Iris pigment epithelial cell (primary cell): Measurements from ENCODE around the gene WWOX.

Experiments used
- DNase-seq: peaks from one replicate; pipeline ENCODE4 v3.0.0-alpha.2; 2011; ENCODE audit warnings: low read depth

The WWOX gene

DNA sequence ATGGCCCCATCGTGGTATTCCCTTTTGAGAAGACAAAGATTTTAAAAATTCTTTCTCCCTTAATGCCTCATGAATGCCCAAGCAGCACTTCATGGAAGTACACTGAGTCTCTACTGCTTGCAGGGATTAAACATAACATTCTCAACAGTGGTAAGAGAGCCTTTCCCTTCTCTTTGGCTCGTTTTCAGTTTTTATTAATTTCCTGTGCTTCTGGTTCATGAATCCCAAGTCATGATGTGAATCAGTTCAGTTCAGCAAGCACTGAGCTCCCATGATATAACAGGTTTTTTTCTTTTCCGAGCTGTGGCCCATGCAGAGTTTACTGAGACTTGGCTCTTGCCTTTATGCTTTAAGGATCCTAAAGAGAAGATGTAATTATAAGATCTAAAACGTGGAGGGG, 175.3 kb downstream of the WWOX start:
- no peak for DNase-seq

DNA sequence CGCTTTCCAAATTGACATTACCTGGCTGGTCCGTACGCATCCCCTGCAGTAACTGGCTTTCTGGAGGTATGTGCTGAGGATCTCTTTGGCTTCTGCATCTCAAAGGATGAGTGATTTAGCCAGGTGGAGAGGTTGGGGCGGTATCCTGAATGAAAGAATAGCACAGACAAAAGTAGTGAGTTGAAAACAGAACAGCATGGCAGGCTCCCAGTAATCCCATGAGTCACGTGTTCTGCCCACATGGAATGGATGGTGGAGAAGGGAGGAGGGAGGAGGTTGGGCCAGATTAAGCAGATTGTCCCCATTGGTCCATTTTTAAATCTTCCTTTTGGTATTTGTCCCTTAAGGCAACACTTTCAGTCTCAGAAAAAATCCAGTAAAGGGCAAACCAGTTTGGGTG, 176.0 kb downstream of the WWOX start:
- no peak for DNase-seq

DNA sequence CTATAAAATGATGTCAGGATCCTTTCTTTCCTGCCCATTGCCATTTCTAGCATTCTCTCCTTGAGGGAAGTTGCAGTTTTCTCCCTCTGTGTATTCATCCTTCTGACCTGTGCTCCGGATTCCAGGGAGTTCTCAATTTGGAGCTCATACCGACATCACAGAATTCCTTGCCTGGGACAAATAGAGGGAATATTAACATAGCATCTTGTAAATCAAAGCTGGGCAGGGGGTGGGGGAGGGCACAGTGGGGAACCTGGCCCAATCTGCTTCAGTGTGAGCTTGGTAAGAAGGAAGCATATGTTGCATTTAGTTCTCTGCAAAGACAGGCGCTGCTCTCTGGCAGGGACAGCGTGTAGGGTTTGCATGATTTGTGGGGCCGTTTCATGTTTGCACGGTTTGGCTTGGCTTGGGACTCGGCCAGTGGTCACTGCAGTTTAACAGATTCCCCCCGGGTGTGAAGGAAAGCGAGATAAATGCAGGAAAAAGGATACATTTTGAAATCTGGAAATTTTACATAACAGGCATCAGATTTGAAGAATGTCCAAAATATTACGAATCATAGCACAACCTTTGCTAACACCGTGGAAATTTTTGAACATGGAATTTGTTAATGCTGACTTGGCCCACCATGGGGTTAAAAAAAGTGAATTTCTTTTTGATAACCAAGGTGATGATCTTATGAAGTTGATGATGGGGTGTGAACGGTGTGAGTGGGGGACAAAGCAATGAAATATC, 178.0 kb downstream of the WWOX start:
- DNase-seq: no peak

DNA sequence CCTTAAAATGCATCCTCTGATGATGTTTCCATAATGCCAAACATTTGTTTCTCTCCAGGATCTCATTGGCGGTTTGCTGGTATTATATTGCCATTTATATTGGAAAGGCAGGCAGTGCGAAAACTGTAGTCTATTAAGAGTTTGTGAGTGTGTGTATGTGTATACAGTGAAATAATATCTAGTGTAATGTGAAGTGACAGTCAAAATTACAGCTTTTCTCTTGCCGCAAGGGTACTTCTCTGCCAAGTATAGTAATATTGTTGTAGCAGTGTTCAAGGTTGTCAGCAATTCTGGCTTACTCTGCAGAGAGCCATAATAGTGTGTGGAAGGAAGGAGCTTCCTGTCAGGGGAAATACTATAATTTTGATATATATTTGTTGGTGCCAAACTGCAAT, 178.6 kb downstream of the WWOX start:
- DNase-seq: no peak

DNA sequence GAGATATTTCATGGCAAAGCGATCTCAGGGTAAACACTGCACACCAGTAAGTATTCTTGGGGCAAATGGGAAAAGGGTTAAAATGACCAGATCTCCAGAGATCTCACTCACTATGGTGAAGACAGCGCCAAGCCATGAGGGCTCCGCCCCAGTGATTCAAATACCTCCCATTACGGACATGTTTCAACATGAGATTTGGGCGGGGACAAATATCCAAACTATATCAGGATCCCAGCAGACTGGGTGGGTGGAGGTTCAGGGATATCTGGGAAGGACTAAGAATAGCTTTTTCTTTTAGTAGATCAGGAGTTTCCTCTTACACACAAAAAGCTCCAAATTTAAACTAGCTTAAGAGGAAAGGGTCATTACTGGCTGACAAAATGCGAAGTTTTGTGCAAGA, 181.7 kb downstream of the WWOX start:
- DNase-seq: no peak

DNA sequence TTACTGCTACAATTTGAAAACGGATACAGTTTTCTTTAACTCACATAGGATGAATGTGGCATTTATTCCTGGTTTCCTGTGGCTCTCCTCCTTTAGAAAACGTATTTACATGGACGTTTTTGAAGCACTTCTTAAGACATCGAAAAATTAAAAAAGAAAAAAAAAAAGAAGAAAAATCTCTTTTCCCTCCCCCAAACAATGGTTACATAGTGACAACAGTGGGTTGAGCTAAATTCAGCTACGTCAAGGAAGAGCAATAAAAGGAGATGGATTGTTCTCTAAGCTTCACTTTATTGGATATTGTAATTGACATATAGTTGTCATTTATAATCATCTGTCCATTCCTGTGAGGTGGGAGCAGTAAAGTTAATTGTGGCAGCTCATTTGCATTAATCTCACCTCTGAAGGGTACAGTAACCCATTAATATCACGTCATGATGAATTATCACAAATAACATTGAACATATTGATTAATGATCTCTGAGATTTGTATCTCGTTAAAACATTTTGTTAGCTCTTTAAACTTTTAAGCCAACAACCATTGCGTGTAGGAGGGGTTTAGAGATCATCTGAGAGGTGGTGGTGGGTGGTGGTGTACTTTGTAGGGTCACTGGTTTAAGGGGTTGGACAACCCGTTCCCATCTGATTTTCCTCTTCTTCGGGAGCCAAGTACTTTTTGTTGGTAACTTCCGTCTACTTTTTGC, 184.2 kb downstream of the WWOX start:
- DNase-seq: no peak

DNA sequence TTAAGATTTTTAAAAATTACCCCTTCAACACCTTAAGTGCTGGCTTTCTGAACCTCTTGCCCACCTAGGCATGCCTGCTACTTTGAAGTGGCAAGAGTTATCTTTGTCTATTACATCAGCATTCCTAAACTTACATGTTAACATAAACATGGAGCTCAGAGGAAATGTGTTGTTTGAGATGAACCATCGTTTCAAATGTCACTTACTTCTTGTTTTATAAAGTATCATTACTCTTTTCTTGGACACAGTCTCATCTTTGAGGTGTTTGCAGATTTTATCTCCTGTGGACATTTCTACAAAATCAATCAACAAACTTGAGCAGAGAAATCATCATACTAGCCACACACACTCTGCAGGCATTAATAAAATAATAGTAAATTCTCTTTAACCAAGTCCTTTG, 184.9 kb downstream of the WWOX start:
- DNase-seq: no peak

DNA sequence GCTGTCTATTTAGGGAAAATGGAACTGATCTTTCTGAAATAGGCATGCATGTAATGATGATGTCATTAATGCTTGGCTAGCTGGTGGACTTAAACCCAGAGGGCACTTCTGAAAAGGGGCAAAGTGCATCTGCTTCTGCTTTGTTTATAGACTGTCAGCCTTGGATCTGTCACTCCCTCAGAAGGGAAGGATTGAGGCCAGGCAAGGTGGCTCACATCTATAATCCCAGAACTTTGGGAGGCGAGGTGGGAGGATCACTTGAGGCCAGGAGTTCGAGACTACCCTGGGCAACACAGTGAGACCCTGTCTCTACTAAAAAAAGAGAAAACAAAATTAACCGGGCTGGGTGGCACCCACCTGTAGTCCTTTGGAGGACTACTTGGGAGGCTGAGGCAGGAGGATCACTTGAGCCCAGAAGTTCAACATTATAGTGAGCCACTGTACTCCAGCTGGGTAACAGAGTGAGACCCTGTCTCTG, 185.5 kb downstream of the WWOX start:
- no peak for DNase-seq

DNA sequence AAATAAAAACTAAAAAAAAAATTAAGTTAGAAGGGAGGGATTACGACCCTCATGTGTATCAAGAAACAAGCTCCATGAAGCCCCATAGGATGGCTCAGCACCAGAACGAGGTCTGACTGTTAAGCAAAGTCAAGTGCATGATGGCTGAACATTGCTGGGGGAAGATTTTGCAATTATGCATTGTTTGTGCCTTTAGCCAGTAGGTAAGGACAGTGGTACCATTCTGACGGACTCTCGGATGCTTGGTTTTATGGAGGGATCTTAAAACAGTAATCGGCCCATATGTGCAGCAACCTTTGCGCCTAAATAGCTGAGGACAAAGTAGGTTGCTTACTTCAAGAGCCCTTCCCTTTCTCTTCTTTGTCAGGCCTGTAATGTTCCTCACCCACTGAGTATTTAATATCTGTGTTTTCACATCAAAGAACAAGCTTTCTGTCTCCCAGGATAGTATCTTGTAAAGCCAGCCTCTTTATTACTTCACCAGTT, 186.0 kb downstream of the WWOX start:
- DNase-seq: no peak

DNA sequence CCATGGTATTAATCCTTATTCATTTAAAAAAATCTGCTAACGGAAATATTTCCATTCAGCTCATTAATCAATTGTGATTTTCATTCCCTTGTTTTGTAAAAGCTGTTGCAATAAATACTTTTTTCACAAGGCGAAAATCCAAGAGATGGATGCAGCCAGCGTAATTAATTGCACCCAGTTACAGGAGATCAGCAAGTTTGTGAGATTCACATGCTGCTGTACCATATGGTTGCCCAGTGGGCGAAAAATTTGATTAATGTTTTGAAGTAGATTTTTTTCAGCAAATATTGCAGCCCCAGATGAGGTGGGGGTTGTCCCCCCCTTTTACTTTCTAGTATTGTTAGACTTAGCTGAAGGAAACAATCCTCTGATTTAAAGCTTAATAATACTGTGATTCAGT, 186.6 kb downstream of the WWOX start:
- no peak for DNase-seq

DNA sequence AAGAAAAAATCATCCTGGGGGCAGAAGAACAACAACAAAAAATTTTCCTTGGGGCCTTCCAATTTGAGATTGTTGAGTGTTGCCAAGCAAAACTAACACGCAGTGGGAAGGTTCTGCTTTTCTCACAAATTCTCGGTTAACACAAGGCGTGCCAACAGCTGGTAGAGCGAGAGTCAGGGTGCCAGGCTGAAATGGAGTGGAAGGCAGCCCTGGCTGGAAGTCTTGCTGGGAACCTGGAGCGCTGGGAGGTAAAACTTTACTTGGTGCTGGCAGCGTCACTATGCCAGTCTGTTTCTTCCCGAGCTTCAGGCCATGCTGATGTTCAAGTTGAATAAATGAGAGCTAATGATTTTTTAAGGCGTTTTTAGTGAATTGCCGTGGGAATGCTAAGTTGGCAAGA, 189.4 kb downstream of the WWOX start:
- no peak for DNase-seq

DNA sequence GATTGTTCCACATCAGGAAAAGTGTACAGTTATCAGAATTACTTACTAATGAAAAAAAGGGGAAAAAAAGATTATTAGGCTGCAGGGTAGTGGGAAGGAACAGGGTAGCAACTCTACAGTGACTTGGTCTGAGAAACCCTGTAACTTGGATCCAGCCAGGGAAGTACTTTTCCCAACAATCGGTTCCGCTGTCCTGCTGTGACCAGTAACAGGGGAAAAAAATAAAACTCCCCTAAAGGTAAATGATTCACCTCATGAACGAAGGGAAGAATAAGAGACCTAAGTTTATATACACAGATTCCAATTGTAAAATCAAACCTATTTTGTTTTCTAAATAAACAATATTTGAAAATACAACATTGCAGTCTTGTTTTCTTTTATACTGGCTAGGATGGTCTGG, 189.9 kb downstream of the WWOX start:
- DNase-seq: no peak

DNA sequence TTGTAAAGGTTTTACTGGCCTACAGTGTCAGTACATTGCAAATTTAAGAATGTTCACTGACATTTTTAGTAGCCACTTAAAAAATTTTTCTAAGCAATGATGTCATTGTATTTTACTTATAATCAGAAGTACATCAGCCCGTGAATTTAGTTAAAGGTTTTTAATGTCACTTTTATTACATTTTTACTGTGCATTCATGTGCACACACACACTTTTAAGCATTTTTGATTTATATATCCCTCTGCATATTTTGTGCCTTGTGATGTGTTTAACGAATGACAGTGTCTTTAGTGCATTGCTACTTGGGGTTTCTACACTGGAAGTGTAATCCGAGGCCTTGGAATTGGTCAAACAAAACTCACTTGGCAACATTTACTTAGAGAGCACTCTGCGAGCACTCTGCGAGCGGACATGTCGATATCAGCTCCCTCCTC, 190.4 kb downstream of the WWOX start:
- DNase-seq: no peak

DNA sequence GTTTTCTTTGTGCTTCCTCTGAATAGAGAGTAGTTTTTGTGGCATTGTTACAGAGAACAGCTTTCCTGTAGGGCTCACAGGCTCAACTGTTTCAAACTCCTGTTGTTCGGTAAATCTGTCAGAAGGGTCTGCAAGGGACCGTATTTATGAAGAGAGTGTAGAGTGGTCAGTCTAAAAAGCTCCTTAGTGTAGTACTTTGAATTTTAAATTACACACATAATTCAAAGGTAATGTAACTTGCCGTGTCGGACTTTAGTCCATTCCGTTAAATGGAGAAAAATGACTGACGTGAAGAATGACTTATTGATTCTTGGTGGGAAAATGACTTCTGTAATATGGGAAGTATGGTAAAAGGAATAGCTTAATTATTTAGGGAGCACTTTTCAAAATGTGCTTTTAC, 190.9 kb downstream of the WWOX start:
- DNase-seq: no peak

DNA sequence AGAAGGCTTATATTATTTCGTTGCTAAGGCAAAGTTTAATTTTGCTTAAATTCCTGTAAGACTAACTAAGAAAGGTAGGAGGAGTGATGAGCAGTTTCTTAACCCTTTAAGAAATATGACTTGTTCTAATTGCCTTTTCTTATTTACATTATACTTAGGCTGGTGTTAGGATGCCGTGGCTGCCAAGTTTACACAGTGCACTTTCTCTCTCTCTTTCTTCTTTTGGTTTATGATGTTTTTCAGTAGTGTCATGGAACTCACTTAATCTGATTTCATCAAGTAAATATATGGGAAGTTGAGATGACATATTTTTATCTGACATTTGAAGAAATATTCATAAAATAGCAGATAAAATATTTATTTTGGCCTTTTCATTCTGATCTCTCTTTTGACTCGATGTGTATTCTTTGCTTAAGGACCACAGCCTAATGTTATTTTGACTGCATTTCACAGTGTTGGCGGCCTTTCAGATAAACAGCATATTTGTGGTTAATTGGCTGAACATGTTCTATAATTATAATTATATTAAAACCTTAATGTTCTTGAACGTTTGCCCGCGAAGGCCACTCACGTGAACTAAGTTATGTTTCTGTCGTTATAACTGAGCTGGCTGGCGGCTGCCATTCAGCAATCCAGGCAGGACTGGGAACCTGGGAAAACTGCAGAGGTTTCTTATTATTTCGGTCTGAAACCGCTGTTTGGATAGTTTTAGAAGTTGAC, 191.6 kb downstream of the WWOX start:
- DNase-seq: no peak

DNA sequence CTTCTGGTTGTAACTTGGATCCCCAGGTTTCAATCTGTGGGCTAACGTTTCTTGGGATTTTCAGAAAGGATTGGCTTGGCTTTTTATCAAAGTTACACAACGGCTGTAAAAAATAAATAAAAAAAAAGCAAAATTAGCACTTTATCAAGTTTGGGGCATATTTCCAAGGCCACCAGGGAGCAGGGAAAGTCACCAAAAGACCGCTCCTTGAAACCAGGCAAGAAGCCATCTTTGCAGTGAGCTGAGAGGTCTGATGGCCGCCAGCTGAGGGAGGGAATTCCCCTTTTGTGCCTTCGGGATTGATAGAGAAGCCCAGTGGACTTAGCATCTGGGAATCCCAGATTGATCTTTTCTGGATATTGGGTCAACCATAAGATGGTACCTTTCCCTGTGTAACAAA, 192.2 kb downstream of the WWOX start:
- DNase-seq: no peak

DNA sequence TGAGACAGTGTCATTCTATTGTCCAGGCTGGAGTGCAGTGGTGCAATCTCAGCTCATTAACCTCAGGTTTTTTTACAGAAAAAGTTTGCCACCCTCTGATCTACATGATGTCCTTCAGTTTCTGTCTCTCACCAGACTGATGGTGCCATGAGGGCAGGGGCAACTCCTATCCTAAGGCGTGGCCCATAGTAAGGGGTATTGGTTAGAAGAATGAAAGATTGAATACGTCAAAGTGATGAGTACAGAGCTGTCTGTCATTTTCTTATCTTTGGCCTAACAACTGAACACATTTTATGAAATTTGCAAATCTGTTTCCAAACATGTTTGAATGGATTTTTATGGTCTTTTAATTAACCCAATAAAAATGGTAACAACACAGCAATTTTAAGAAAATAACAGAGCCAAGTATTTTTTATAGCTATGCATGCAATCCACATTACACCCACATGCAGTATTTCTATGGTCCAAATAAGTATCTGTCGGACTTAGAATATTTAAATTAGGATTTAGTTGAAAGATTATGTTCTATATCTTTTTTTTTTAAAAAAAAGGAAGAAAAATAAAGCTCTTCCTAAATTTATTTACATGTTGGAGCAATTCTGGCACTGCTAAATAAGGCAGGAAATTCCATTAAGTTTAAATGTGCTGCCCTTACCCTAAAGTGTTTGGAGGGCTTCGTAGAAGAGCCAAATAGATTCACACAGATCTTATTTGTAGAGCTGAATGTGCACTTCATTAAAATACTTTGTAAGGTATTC, 192.8 kb downstream of the WWOX start:
- no peak for DNase-seq

DNA sequence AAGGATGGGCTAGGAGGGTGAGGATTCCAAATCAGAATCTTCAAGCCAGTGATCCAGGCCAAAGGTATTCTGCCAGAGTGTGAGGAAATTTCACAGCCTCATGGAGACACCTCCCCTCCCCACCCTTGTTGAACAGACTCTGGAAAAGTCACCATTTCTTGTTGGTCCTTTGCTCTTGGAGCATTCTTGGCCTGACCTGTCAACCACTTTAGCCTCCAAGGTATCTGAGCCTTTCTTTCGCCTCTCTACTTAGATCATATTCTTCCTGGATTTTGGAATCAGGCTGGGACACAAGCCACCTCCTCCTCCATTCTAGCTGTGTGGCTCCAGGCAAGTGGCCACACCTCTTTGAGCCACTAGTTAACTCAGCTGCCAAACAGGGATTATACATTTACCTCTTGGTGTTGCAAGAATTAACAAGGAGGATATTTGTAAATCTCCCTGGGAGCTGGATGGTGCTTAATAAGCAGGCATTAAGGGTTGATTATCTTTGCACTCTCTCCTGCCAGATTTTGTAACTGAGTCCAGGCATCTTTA, 193.5 kb downstream of the WWOX start:
- no peak for DNase-seq

DNA sequence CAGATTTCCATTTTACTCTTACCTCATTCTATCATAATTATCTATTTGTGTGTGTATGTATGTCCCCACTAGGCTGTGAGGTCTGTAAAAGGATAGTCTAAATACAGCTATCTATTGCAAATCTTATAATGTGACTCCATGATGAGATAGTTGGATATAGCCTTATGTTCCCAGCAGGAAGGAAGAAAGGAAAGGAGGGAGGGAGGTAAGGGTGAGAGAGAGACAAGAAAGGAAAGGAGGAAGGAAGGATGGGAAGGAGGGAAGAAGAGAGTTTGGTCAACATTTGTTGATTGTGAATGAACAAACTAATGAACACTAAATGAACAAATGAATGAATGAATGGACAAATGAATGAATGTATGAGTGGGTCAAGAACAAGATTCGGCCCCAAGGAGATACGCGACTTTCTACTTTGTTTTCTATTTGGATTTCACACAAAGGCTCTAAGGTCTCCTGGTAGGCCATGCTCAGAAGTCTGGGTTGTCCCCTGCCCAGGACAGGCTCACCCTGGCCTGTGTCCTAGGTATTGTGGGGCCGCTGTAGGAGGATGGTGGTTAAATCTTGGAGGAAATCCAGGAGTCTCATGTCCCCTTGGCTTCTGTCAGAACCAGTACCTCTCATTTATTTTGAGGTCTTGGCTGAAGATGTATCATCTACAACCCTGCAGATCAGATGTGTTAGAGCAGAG, 195.2 kb downstream of the WWOX start:
- DNase-seq: no peak

DNA sequence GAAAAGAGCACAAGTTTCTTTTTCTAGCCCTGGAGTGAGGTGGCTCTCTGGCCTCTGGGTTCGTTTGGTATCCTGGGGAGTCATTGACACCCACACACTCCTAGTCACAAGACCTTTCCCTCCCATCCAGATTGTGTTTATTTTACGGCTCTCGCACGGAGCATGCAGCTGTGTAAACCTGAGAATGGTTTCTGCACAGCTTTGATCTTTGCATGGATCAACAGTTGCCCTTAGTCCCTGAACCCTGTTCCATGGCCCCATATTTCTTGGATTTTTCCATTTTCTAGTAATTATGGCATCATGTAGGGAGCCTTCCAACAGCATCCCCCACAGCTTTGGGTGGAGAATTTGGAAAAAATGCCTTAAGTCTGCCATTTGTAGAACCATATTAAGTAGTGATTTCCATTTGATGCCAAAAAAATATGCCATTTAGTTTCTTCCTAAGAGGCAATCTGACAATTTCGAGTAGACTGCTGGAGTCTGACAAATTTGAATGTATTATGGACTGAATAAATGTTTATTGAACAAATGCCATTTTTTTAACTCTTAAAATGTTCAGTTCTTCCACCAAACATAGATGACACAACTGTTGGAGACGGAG, 197.7 kb downstream of the WWOX start:
- no peak for DNase-seq

DNA sequence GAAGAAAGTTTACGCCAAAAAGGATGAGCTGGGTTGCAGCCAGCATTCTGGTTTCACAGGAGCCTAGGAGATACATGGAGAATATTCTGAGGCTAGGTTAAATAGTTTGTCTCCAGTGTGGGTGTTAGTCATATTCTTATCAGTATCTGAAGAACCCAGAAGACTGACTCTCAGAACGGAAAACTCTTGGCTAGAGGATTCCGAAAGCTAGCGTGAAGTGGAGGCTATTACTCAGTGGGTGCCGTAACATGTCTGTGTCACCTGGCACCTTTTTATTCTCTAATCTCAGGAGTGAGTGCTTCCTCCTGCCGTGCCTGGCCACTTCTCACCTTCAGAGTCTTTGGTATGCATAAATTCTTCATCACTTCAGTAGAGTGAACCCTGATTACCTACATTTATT, 199.5 kb downstream of the WWOX start:
- peak; percentile 8 for DNase-seq
